DND-41 (cell line): ENCODE results near the gene PXN.

Experiments
- EZH2 ChIP-seq: IDR thresholded peaks from 3 replicates; pipeline ENCODE4 v1.6.1; 2012; ENCODE audit warnings: borderline replicate concordance, low read depth, mild to moderate bottlenecking, moderate library complexity, low read length, inconsistent platforms; ENCODE audit not compliant: severe bottlenecking
- TF ChIP-seq, protein P1 (sequence below): IDR thresholded peaks from 2 replicates; pipeline ENCODE4 v1.5.1; 2012; ENCODE audit warnings: borderline replicate concordance, low read length, moderate library complexity, mild to moderate bottlenecking; ENCODE audit not compliant: poor library complexity, severe bottlenecking; ENCODE audit errors: extremely low read depth

GRCh38 chr12:120211904-120212283, 53.6 kb downstream of the PXN start:
- TF ChIP-seq, protein P1, sequence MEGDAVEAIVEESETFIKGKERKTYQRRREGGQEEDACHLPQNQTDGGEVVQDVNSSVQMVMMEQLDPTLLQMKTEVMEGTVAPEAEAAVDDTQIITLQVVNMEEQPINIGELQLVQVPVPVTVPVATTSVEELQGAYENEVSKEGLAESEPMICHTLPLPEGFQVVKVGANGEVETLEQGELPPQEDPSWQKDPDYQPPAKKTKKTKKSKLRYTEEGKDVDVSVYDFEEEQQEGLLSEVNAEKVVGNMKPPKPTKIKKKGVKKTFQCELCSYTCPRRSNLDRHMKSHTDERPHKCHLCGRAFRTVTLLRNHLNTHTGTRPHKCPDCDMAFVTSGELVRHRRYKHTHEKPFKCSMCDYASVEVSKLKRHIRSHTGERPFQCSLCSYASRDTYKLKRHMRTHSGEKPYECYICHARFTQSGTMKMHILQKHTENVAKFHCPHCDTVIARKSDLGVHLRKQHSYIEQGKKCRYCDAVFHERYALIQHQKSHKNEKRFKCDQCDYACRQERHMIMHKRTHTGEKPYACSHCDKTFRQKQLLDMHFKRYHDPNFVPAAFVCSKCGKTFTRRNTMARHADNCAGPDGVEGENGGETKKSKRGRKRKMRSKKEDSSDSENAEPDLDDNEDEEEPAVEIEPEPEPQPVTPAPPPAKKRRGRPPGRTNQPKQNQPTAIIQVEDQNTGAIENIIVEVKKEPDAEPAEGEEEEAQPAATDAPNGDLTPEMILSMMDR: no peak
- TF ChIP-seq EZH2: no peak
